ENCODE measurements around the gene FAM237A.

Gene FAM237A

DNA sequence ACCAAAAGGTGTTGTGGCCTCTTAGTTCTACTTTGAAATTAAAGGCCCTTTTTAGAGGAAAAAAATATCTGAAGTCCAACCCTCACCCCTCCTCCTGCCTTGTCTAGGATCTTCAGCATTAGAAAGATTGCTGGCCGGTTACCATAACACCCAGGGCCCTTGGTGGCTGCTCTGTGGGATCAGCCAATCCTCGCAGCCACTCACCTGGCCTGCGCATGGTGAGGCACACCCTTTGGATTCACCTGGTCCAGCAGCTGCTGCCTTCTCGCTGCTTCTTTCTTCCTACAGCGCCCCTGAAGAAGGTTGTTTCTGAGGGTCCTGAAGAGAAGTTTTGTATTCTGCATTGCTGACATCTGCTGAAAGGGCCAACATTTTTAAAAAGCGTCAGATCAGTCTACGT is 50.7 kb downstream of the FAM237A start:
- DNase-seq: no peak

DNA sequence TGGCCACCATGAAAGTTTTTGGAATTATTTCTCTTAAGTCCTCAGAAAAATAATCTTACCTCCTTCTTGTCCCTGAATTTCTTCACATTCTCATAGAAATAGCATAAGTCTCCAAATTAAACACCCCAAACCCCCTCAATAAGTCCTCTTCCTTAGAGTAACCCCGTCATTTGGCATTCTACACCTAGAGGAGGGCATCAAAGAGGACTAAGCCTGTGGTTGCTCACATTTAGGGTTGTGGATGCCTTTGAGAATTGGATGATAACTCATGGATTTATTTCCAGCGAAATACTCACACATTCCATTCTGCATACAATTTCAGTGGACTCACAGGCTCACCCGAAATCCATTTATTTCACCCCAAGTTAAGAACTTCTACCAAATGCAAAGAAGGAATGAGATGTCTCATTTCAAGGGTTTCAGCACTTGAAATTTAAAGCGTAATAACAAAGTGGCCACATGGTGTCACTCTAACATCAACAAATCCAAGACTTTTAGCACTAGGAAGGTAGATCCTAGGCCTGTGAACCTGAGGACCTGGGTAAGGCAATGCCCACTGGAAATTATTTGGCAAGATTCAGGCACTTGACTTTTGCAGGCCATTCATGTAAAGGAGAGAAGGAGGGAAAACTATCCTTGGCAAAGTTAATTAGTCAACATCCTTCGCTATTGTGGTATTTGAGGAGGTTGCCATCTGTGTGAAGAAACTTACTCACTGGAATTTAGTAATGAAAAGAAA is 51.3 kb downstream of the FAM237A start:
- no peak for DNase-seq

- DNase-seq: no peak
Observed at GRCh38 chr2:206696910-206697309, 54.6 kb downstream of the FAM237A start.

GRCh38 chr2:206698811-206699210 is 56.5 kb downstream of the FAM237A start:
- DNase-seq: no peak

Measured in stimulated activated CD4-positive, alpha-beta T cell treated with anti-CD3 and anti-CD28 coated beads, Interleukin-1b, Interleukin-23, amount 100 ng/mL, for 48 hours (primary cell).